HG03442 (cell line): ENCODE data around the gene IQCE.
A peak's percentile ranks its signal among the peaks of the same experiment; 100 is the strongest.
"Not testable (repeated sequence)": the region's sequence is repeated elsewhere in the genome, so short reads cannot be mapped to it uniquely, and the experiment has no call there.

Experiments
- ATAC-seq: cut with Tn5 transposase; IDR thresholded peaks from one replicate; pipeline ENCODE4 v1.9.1; 2021; ENCODE audit warnings: mild to moderate bottlenecking, moderate library complexity; ENCODE audit not compliant: unreplicated experiment

IQCE gene

DNA sequence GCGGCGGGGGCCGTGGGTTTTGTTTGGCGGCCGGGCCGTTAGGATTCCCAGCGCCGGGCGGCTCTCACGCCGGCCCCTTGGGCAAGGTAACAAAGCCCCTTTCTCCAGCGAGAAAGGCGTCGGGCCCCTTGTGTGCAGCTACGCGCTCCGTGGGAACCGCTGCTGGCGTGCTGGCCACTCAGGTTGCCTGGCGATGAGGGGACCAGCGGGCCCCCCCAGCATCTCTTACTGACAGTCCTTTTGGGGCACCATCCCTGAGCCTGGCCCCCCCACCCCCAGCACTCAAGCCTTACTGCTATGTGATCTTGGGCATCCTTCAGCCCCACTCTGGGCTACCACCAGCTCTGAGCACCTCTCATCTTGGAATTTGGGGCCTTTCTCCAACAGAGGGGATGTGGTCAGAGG, 37.4 kb upstream of the IQCE start:
- ATAC-seq, result no peak

DNA sequence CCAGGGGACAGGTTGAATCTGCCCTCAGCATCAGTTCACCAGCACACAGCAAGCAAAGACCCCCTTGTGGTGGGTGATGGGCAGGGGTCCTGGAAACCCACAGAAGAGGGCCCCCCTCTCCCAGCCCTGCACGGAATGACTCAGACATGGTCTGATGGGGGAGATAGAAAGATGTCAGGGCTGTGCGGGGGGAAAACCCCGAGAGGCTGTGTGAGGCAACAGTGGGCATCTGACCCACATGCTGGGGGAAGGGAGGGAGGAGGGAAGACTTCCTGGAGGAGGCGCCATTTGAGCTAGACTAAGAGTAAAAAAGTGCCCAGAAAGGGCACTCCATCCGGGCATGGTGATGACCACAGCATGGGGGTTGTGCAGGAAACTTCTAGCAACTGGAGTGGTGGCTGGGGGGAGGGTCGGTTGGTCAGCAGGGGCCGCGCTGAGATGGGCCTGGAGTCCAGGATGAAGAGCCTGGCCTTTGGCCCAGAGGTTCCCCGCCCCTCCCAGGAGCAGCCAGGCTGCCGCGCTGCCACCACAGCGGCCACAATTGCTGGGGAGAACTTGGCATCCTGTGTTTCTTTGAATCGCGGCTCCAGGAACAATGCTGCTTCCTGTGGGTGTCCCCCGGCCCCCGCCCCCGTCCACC, 36.7 kb upstream of the IQCE start:
- no peak for ATAC-seq

DNA sequence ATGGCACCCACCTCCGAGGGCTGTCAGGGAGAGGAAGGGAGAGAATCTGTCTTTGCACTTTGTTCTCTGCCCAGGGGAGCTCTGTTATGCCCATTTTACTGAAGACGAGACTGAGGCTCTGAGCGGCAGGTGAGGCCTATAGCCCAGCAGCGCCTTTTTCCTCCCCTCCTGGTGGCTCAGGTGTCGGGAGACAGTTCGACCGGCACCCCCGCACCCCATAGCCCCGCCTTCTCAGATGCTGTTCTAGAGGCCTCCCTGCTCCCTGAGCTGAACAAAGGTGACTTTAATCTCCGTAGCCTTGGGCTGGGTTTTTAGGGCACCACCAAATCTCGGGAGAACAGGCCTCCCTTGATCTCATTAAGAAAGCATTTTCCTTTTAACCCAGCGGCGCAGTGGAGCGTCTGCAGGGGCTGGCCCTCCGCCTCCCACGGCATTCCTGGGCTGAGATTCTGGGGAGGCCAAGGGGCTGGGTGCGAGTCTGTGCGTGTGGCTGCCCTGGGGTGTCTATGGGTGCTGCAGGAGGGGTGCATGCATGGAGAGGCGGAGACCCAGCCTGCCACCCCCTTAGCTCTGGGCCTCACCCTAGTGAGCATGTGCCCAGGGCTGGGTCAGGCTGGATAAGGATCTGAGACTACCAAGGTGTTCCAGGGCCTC, 35.9 kb upstream of the IQCE start:
- ATAC-seq, result no peak

DNA sequence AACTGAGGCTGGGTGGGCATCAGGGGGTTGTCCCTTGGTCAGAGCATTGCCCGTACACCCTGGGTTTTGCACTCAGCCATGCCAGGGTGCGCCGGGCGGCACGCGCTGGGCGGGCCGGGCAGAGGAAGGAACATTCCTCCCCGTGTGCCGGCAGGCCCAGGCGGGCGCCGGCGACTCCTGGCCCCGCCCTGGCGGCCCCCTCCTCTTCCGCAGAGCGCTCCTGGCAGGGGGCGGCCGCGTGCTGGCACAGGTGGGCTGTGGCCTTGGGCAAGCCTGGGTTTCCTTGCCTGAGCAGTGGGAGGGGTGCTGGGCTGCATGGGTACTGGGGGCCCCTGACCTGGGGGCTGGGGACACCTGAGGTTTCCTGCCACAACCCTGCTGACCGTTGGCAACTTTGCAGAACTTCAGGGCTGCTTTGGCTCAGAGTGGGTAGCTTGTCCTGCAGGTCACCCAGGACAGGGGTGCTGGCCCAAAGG, 35.3 kb upstream of the IQCE start:
- no peak for ATAC-seq

DNA sequence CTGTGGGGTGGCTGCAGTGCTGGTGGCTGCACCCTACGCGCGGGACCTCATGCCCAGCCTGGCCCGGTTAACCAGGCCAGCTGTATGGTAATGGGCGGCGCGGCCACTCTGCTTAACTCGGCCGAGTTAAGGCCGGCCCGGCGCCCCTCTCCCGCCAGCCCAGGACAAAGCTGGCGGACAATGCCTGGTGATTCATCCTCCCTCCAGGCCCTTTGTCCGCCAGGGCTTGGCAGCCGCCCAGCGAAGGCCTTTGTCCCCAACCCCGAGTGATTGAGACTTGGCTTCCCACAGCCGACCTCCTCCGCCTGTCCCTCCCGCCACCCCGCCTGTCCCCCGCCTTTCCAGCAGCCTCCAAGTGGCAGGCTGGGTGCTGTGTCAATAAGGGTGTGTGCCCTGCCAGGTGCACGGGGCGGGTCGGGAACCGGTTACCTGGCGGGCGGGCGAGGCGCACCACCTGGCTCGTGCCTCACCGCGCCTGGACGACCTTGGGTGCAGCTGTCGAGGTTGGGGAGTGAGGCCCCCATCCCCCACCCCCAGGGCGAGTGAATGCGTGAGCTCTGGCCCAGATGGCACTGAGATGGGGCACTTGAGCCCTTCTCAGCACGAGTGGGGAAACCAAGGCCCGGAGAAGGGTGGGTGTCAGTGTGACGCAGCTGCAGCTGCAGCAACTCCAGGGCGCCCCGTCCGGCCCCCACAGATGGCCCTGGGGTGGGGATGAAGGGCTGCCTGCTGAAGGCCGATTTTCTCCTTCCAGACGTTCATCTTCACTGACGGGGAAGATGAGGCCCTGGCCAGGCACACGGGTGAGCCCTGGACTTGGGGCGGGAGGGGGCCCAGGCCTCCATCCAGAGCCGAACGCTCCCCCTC, 34.6 kb upstream of the IQCE start:
- ATAC-seq, result no peak

DNA sequence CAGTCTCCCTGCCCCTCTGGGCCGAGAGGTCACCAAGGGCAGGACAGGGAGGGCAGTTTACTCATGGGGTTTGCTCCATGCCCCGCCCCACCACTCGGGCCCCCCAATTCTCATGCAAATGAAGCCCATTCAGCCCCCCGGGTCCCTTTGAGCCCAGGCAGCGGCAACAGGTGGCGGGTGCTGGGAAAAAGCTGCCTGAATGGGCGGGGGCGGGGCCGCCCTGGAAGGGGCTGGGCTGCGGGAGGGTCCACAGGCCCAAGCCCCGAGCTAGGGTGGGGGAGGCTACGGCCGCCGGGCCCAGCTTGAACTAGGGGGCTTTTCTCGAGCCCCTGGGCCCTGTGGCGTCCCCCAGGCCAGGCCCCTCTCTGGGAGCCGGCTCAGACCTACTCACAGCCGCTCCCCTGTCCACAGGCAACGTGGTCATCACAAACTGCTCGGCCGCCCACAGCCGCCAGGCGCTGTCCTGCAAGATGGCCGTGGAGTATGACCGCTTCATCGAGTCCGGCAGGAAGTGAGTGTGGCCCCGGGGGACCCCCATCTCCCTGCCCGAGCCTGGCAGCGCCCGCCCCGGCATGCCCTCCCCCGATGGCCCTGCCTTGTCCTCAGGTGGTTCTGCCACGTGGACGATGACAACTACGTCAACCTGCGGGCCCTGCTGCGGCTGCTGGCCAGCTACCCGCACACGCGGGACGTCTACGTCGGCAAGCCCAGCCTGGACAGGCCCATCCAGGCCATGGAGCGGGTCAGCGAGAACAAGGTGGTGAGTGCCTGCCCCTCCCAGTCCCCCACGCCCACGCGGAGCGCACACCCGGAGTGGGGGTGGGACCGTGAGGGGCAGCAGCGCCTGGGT, 33.7 kb upstream of the IQCE start:
- ATAC-seq, result no peak

DNA sequence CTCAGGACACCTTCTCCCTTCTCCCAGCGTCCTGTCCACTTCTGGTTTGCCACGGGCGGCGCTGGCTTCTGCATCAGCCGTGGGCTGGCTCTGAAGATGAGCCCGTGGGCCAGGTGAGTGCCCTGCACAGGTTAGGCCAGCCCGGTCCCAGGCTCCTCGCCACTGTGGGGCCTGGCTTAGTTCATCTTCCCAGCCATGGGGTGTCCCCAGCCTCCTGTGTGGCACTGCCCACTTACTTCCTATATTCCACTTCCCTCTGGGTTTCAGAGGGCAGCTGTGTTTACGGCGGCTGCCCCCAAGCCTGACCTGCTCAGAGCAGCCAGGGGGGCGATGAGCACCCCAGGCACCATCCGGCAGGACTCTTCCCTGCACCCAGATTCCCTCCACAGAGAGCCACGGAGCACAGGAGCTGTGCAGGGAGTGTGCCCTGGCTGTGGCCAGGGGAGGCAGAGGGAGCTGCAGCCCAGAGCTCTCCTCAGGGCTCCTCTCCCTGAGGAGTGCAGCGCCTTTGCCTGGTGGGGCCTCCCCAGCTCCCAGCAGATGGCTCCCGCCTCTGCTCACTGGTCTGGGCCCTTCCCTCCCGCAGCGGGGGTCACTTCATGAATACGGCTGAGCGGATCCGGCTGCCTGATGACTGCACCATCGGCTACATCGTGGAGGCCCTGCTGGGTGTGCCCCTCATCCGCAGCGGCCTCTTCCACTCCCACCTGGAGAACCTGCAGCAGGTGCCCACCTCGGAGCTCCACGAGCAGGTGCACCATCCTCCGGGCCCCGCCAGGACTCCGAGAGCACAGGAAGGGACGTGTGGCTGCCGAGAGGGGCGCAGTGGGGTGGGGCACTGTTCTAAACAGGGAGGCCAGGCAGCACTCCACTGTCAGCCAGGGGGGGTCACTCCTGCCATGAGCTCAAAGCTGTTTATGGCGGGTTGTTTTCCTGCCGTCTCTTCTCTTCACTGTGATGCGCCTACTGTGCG, 32.8 kb upstream of the IQCE start:
- ATAC-seq, result no peak

DNA sequence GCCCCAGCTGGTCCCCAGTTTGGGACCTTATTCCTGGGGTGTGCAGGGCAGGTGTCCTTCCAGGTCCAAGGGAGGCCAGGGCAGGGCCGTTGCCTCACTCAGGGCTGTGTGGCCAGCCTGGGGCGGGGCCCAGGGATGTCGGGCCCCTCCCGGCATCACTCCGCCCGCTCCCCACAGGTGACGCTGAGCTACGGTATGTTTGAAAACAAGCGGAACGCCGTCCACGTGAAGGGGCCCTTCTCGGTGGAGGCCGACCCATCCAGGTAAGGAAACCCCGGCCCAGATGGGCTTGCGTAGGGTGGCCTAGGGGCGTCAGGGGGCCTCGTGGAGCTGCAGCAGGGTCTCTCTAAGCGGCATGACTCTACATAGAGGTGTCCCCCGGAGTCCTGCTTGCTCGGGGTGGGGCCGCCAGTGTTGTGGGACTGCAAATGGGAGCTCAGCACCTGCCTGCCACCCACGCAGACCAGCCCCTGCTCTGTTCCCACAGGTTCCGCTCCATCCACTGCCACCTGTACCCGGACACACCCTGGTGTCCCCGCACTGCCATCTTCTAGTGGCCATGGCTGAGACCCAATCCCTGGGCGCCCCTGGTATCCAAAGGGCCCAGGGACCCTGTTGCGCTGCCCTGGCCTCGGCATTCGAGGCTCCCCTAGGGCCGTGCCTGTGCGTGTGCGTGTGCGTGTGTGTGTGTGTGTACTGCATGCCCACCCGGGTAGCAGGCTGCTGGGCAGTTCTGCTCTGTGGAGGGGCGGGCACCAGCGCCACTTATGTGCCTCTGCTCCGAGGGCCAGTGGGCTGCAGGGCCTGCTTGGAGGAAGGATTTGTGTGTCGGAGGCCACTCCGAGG, 31.9 kb upstream of the IQCE start:
- no peak for ATAC-seq

DNA sequence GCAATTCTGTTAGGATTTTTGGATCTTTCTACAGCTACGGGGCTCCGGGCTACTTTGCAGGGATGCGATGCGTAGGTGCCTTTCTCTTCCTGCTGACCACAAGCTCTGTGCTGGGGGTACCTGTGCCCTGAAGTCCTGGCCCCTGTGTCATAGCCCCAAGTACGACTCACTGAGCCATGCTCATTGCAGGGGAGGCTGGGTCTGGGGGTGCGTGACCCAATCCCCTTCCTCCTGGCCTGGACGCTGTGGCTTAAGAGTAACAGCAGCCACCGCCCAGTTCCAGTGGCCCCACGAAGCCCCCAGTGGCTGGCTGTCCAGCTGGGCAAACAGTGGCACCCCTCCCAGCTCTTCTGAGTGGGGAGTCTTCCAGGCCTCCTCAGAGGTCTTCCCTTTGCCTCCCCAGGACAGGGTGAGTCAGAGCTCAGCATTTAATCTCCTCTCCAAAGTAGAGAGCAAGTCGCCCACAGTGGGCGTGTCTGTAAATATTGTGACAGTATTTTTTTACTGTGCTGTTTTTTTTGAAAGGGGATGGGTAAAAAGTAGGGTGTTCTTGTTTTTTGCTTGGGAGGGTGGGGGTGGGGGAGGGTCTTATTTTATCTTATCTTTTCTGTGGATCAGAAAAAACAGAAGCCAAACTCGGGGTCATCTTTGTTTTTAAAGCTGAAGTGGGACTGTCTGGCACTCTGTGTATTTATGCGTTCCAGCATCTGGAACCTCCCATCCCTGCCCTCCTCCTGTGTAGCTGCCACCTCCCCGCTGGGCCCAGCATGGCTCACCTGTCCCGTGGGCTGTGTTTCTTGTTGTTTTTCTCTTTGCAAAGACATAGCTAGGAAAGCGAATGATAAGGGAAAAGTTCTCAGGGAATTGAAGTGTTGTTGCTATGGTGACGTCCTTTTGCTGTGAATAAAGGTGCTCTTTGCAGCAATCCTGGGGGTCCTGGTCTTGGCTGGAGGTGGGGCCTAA, 31.0 kb upstream of the IQCE start:
- no peak for ATAC-seq

DNA sequence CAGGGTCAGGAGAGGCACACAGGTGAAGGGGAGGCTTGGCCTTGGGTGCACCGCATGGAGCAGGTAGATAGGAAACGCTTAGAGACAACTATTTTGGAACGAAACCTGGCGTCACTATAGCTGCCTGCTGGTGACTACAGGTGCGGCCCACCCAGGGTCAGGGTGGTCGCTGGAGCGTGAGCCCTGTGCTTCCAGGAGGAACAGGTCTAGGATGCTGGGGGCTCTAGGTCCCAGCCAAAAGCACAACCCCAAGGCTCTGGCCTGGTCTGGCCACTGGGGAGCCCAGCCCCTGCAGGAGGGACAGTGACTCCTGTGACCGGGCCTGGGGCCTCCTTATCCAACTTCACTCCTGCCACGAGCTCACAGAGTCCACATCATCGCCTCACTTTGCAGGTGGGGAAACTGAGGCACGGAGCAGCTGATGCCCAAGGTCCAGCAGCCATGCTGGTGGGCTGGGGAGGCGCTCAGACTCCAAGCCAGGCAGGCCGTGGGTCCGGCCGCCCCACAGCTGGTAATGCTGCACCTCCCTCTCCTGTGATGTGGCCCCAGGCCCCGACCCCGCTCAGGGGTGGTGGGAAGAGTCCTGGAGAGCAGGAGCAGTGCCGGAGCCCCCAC, 30.2 kb upstream of the IQCE start:
- no peak for ATAC-seq

DNA sequence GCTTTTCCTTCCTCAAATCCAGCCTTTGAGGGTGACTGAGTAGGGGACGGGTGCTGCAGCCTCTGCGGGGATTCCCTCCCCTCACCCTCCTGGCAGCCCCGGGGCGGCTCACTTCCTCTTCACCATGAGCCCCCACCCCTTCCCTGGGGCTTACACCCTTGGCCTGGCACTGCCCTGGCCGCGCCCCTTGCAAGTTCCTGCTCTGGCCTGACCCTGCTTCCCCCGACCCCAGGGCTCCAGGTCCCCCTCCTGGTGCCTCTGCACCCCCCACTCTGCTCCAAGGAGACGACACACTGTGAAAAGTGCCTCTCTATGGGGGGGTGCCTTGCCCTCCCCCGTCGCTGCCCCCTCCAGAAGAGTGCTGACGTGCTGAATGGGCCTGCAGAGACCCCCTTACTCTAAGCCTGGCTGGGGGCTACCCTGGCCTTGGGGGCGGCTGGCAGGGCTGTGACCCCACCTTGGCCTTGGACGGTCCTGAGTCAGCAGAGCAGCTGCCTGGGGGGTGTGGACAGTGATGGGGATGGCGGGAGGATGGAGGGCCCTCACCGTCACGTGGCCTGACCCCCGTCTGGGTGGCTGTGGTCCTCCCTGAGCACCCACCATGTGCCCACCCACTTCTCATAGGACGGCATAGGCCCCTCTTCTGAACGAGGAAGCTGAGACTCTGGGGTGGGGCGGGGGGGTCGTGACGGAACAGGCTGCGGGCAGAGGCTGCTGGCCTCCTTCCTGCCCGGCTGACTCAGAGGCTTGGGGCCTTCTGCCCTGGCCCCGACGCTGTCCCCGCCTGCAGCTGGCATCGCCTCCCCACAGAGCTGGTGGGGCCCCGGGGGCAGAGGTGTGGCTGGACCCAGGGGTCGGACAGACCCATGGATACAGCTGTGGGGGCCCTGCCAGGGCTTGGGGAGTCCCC, 29.4 kb upstream of the IQCE start:
- ATAC-seq, result peak; percentile 31

DNA sequence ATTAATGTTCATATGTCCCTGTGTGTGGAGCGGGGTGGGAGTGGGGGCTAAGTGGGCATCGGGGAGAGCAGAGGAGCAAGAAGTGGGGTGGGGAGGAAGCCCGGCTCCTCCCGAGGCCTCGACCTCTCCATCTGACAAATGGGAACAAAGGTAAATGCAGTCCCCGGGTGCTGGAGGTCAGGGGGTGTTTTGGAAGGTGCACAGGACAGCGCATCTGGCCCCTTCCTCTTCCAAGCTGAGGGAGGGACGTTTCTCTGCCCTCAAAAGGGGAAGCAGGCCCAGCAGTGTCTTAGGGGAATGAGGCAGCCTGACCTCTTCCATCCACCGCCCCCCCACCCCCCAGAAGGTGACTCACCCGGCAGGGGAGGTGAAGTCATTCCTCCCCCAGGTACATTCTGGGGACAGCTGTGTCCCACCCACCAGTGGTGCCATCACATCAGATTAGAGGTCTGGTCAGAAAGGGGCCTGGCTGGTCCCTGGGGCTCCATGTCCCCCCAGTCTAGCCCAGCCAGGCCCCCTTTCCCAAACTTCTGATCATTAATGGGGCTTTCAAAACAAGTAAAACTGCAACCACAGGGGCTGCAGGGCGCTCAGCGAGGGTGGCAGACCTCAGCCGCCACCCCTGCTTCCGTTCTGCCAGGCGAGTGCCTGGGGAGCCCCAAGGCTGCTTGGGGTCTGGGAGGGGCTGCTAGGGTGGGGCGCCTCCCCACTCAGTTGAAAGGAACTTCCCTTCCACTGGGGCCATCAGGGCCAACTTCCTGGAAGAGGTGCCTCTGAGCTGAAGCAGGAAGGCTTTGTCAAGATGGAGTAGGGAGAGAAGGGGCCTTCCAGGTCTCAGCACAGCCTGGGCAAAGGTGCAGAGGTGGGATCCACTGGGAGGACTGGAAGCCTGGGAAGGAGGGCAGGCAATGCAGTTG, 28.4 kb upstream of the IQCE start:
- ATAC-seq, result peak; percentile 36

DNA sequence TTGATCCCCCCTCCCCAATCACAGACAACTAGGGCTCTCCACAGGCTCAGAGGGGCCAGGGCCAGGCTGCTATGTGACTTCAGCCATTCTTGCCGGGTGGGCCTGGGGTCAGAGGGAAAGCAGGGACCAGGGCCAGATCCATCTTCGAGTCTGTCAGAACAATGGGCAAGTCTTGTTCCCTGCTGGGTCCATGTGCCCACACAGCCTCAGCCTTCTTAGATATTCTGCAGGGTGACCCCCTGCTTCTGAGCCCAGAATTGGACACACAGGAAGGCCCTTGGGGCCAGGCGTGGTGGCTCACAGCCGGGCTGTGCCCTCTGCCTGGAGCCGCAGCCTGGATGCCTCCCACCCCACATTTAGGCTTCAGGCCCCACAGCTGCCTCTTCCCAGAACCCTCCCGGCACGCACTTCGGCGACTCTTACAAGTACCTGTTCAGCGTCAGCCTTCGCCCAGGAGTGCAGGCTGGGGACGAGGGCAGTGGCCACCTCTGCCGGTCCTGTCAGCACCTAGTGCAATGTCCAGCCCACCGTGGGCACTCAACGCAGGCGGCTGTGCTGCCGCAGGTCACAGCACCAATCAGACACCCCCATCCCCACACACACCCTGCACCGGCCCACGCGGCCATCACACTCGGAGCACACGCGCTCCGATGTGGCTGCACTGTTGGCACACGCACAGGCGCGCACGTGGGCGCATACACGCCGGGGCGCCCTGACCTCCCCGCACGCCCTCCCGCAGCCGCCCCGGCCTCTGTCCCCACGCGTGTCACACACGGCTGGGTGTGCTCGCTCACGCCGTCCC, 27.6 kb upstream of the IQCE start:
- ATAC-seq, result not testable (repeated sequence)

DNA sequence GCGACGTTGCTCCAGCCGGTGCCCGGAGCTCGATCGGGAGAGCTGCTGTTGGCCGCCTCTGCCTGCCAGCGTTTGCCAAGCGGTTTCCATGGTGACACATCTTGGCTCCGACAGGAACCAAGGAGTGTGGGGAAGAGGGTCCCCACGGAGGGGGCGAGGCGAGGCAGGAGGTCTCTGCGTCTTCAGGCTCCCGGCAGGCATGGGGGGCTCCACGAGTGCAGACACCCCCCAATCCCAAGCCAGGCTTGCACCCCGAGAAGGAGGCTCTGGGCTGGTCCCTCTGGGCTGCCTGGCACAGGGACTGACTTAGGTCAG, 27.0 kb upstream of the IQCE start:
- not testable (repeated sequence) for ATAC-seq
